ENCODE data around the gene ORC2.

DNA sequence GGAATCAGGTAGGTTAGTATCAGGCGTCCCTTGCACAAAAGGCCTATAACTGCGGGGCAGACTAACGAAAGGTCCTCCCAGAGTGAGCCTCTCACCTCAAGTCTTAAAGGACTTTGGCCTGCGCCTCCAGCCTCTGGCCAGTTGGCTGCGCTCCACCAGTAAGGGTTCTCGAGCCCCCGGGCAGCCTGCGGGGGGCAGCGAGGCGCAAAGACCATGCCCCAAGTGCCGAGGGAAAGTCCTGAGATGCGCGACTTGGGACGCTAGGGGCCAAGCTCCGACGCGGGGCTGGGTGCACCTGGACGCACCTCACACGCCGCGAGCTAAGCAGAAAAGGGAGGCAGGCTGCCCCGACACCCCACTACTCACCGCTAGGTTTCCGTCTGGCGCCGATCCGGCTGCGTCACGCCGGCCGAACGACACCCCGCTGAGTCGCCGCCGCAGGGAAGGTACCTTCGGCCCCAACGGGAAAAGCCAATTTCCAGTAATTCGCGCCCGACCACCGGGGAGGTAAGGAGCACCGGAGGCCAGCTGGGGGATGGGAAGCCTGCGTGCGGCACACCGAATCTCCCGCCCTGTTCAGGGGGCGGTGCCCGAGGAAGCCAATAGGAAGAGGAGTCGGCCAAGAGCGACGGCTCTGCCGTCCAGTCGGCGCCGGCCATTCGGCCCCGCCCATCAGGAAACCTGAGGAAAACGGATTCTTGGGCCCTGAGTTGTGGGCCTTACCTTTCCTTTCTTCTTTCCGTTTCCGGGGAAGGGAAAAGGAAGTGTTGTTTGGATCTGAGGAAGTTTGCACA is at the start of gene ORC2:
- TF ChIP-seq, protein P1, sequence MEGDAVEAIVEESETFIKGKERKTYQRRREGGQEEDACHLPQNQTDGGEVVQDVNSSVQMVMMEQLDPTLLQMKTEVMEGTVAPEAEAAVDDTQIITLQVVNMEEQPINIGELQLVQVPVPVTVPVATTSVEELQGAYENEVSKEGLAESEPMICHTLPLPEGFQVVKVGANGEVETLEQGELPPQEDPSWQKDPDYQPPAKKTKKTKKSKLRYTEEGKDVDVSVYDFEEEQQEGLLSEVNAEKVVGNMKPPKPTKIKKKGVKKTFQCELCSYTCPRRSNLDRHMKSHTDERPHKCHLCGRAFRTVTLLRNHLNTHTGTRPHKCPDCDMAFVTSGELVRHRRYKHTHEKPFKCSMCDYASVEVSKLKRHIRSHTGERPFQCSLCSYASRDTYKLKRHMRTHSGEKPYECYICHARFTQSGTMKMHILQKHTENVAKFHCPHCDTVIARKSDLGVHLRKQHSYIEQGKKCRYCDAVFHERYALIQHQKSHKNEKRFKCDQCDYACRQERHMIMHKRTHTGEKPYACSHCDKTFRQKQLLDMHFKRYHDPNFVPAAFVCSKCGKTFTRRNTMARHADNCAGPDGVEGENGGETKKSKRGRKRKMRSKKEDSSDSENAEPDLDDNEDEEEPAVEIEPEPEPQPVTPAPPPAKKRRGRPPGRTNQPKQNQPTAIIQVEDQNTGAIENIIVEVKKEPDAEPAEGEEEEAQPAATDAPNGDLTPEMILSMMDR (IDR thresholded peaks at IDR 0.05; ENCODE audit: low read depth, low read length), result peak; percentile 74
- no peak for TF ChIP-seq EZH2phosphoT487 (IDR thresholded peaks at IDR 0.05; ENCODE audit: low read depth)
